ENCODE results near the gene FSCN2.

FSCN2 gene

DNA sequence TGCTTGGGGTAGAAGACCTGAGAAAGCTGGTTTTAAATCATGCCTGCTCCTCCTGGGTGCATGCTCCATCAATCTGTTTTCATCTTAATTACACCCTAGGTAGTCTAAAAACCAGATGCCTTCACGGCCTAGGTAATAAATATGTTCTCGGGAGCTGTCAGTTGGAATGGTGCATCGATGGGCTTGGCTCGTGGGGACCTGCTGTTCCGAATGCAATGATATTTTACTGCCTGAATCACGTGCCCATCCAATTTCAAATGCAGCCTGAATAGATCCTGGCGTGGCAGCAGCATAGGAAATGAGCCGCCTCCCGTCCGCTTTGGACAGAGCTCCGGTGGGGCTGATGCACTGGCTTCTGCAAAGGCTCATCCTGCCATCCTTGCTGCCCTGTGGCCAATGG lies 42.8 kb downstream of the FSCN2 start:
- Mint-ChIP-seq H3K27ac (no peak overlapping the region), H3K4me3 (no peak overlapping the region), H3K9me3 (no peaks in the 10 kb centered on the region), H3K27me3 (no peaks in the 10 kb centered on the region), H3K36me3 (peaks cover 40 to 52% of the 10 kb centered on the region in 2 donors), H3K4me1 (no peaks in the 10 kb centered on the region)
- DNase-seq (no peak), ATAC-seq (replicated peaks) (no peak)

DNA sequence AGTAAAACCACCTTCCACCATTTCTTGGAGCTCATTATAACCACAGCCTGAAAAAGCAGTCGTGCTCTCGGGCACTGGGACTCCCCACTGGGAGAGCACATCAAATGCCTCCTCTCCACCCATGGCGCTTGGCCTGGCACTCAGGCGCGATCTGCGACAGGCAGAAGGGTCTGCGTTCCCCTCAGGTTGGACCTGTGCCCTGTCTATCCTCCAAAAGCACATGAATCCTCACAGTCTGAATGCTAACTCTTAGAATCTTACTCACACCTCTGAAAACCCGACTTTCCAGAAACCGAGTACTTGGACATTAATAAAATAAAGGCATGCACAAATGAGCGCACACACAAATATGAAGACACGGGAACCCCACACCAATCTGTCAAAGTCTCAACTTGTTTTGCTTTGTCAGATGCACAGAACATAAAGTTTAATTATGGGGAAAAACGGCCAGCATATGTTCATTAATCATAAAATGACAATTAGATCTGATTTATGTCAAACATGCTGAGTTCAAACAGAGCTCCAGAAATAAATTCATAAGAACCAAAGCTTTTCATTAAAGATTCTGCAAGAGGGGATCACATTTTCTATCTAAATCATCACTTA lies 44.5 kb downstream of the FSCN2 start:
- ATAC-seq (replicated peaks) (no peak), DNase-seq (no peak)
- no peaks in the 10 kb centered on the region for H3K9me3 Mint-ChIP-seq
- H3K36me3 Mint-ChIP-seq: peaks cover 43 to 60% of the 10 kb centered on the region in 2 donors
- H3K4me3 Mint-ChIP-seq: no peak overlapping the region
- no peaks in the 10 kb centered on the region for H3K27me3 Mint-ChIP-seq
- H3K27ac Mint-ChIP-seq: no peak overlapping the region
- peaks cover 0 to 1% of the 10 kb centered on the region in 2 donors for H3K4me1 Mint-ChIP-seq

DNA sequence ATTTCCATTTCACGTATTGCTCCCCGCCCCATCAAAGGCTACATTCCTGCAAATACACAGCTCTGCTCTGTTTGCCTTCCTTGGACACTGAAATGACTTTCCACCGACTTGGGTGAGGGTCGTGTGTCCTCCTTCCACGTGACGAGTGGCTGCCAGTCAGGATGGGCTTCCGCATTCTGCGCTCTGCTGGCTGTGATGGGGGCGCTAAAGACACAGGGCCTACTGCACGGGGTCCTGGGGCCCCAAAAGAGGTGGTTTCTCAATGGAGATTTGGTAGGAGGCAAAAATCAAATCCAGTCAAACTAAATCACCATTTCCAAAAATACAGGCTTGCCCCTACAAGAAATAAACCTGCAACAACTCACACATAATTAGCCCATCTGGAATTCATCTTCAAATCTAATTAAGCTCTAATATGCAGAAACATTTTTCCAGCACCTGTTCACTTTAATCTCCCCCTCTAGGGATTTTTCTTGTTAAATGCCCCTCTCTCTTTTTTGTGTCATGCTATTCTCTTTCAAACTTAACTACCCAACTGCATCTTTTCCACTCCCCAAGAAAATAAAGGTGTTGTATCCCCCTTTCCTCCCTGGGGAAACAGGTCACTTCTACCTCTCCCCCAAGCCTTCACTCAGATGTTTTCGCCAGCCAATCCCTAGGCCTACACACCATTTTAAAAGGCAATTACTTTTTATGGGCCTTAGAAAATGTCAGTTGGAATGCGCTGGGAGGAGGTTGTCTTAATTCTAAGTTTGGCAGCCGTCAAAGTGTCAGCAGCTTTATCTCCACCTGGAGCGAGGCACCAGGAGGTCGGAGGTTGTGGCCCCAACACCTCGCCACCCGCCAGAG lies 45.8 kb downstream of the FSCN2 start:
- no peak overlapping the region for H3K4me3 Mint-ChIP-seq
- H3K27ac Mint-ChIP-seq: no peak overlapping the region
- H3K27me3 Mint-ChIP-seq: no peaks in the 10 kb centered on the region
- no peaks in the 10 kb centered on the region for H3K9me3 Mint-ChIP-seq
- peaks cover 0 to 8% of the 10 kb centered on the region in 2 donors for H3K4me1 Mint-ChIP-seq
- no peak for DNase-seq
- H3K36me3 Mint-ChIP-seq: peaks cover 44 to 59% of the 10 kb centered on the region in 2 donors
- no peak for ATAC-seq (replicated peaks)

DNA sequence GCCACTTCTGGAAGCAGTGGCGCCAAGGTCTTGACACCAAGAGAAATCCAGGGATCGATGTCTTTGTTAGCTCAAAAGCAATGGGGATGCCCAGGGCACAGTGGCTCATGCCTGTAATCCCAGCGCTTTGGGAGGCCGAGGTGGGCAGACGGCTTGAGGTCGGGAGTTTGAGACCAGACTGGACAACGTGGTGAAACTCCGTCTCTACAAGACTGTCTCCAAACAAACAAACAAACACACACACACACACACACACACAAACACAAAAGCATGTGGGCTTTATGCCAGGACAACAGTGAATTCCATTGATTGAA lies 46.4 kb downstream of the FSCN2 start:
- H3K27ac Mint-ChIP-seq: no peak overlapping the region
- no peaks in the 10 kb centered on the region for H3K9me3 Mint-ChIP-seq
- DNase-seq (no peak), ATAC-seq (replicated peaks) (no peak)
- no peak overlapping the region for H3K4me3 Mint-ChIP-seq
- peaks cover 6 to 11% of the 10 kb centered on the region in 2 donors for H3K4me1 Mint-ChIP-seq
- peaks cover 47 to 64% of the 10 kb centered on the region in 2 donors for H3K36me3 Mint-ChIP-seq
- H3K27me3 Mint-ChIP-seq: no peaks in the 10 kb centered on the region

DNA sequence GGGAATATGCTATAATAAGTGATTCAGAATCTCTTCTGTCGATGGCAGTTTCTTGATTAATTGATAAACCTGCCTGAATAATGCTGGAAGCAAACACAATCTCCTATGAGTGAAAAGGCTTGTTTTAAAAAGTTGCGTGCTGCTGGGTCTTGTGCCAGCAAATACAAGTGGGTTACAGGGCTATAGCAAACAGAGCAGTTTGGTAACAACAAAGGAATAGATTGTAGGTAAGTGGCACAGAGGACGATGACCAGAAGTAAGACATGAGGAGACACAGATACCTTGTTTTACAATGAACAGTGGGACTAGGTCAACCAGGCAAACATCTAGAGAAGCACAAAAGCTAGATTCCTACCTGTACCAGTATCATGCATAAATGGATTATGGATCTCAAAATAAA lies 47.7 kb downstream of the FSCN2 start:
- DNase-seq (no peak), ATAC-seq (replicated peaks) (no peak)
- no peak overlapping the region for H3K4me3 Mint-ChIP-seq
- peaks cover 14 to 18% of the 10 kb centered on the region in 2 donors for H3K4me1 Mint-ChIP-seq
- H3K27me3 Mint-ChIP-seq: no peaks in the 10 kb centered on the region
- no peaks in the 10 kb centered on the region for H3K9me3 Mint-ChIP-seq
- peaks cover 51 to 66% of the 10 kb centered on the region in 2 donors for H3K36me3 Mint-ChIP-seq
- H3K27ac Mint-ChIP-seq: no peak overlapping the region

DNA sequence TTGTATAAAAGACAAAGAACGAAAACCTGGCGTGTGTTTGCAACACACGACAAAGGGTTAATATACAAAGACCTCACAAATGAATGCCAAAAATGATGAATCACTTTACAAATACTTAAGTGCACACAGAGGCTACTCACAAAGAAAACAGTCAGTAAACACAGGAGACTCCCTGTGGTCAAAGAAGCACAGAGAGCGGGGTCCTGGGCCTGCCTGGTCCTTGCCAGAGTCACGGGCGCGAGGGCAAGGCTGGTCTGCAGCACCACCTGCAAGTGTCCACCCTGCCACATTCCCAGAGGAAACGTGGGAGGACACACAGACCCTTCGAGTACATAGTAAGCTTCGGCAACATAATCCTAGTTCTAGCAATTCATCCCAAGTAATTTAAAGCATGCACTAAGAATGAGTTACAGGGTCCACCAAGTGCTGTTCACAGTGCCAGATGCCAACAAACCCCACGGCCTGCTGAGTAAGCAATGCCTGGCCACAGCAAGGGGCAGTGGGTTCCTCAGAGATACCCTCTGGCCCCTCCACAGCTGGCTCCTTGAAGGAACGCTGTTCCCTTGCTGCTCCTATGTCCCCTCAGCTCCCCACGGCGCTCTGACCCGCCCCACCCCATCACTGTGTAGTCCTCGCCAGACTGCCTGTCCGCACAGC lies 48.6 kb downstream of the FSCN2 start:
- Mint-ChIP-seq H3K4me3 (no peak overlapping the region), H3K27ac (no peak overlapping the region), H3K27me3 (no peaks in the 10 kb centered on the region), H3K9me3 (no peaks in the 10 kb centered on the region), H3K4me1 (peaks cover 14 to 18% of the 10 kb centered on the region in 2 donors), H3K36me3 (peaks cover 52 to 67% of the 10 kb centered on the region in 2 donors)
- DNase-seq (no peak), ATAC-seq (replicated peaks) (no peak)

DNA sequence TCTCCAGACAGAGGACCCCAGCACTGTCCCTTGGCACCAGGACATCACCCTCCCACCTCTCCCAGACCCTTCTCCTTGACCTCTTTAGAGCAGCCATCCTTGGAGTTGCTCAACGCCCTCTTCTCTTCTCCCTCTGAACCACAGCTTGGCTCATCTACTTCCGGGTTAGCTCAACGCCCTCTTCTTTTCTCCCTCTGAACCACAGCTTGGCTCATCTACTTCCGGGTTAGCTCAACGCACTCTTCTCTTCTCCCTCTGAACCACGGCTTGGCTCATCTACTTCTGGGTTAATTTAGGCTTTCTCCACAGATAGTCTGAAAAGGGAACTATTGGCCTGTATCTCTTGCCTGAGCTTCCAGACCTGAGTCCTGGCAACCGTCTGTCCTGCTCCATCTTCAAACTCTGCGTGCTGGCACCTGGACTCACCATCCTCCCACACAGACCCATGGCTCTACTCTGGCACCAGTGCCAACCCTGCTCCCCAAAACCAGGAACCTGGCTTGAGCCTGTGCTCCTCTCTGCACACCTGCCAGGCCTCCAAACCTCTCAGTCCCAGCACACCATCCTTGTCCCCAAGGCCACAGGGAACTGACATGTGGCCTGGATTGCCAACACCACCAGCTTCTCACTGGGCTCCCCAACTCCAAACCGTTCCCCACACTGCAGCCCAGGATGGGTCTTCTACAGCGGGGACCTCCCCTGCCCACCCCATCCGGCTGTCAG lies 49.3 kb downstream of the FSCN2 start:
- Mint-ChIP-seq H3K36me3 (peaks cover 56 to 70% of the 10 kb centered on the region in 2 donors), H3K4me1 (peaks cover 14 to 18% of the 10 kb centered on the region in 2 donors), H3K27ac (peak overlapping the region; percentile 65), H3K9me3 (no peaks in the 10 kb centered on the region), H3K27me3 (no peaks in the 10 kb centered on the region), H3K4me3 (no peak overlapping the region)
- no peak for DNase-seq
- no peak for ATAC-seq (replicated peaks)

DNA sequence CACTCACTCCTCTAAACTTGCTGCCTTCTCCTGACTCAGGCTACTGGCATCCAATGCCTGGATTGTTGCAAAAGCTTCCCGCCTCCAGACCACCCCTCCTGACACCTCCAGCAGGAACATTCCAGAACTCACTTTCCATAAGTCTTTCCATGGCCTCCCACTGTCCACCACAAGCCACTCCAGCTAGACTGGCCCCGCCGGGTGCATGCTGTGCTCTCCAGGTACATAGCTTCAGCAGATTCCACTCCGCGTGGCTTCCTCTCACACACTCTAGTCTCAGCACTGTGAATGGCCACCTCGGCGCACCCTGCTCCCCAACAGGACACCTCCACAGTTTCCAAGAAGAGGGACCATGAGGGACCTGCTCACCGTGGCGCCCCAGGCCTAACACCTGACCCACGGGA lies 49.9 kb downstream of the FSCN2 start:
- H3K9me3 Mint-ChIP-seq: no peaks in the 10 kb centered on the region
- ATAC-seq (replicated peaks): no peak
- peaks cover 14 to 18% of the 10 kb centered on the region in 2 donors for H3K4me1 Mint-ChIP-seq
- peaks cover 52 to 68% of the 10 kb centered on the region in 2 donors for H3K36me3 Mint-ChIP-seq
- H3K4me3 Mint-ChIP-seq: no peak overlapping the region
- no peak for DNase-seq
- no peaks in the 10 kb centered on the region for H3K27me3 Mint-ChIP-seq
- no peak overlapping the region for H3K27ac Mint-ChIP-seq

DNA sequence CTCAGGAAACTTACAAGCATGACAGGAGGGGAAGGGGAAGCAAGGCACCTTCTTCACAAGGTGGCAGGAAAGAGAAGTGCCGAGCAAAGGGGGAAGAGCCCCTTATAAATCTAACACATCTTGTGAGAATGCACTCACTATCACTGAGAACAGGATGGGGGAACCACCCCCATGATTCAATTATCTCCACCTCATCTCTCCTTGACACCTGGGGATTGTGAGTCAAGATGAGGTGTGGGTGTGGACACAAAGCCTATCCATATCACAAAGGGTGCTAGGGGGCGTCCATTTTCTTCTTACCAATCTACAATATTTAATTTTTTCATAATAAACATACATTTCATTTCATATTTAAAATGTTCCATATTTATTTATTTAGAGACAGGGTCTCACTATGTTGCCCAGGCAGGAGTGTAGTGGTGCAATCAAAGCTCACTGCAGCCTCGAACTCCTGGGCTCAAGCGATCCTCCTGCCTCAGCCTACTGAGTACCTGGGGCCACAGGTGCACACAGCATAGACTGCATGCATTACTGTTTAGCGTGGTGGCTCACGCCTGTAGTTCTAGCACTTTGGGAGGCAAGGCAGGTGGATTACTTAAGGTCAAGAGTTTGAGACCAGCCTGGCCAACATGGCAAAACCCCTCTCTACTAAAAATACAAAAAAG lies 50.5 kb downstream of the FSCN2 start:
- H3K4me3 Mint-ChIP-seq: no peak overlapping the region
- no peaks in the 10 kb centered on the region for H3K9me3 Mint-ChIP-seq
- H3K27me3 Mint-ChIP-seq: no peaks in the 10 kb centered on the region
- peaks cover 14 to 18% of the 10 kb centered on the region in 2 donors for H3K4me1 Mint-ChIP-seq
- DNase-seq (no peak), ATAC-seq (replicated peaks) (no peak)
- H3K27ac Mint-ChIP-seq: no peak overlapping the region
- peaks cover 55 to 70% of the 10 kb centered on the region in 2 donors for H3K36me3 Mint-ChIP-seq

DNA sequence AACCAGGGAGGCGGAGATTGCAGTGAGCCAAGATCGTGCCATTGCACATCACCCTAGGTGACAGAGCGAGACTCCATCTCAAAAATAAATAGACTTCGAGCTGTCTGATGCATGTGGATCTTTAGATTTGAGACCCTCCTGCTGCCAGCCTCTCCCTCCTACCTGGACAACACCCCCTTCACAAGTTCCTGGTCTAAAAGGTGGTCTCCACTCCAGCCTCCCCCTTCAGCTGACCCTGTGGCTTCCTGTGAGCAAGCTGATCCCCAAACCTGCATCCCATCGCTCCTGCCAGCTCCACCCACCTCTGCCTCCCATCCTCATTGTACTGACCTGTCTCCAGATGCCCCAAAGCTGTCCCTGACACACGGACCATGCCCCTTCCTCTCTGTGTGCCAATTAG lies 51.1 kb downstream of the FSCN2 start:
- no peaks in the 10 kb centered on the region for H3K27me3 Mint-ChIP-seq
- peak overlapping the region; percentile 31 for H3K27ac Mint-ChIP-seq
- DNase-seq (no peak), ATAC-seq (replicated peaks) (no peak)
- no peaks in the 10 kb centered on the region for H3K9me3 Mint-ChIP-seq
- H3K4me3 Mint-ChIP-seq: no peak overlapping the region
- peaks cover 14 to 18% of the 10 kb centered on the region in 2 donors for H3K4me1 Mint-ChIP-seq
- H3K36me3 Mint-ChIP-seq: peaks cover 53 to 70% of the 10 kb centered on the region in 2 donors

DNA sequence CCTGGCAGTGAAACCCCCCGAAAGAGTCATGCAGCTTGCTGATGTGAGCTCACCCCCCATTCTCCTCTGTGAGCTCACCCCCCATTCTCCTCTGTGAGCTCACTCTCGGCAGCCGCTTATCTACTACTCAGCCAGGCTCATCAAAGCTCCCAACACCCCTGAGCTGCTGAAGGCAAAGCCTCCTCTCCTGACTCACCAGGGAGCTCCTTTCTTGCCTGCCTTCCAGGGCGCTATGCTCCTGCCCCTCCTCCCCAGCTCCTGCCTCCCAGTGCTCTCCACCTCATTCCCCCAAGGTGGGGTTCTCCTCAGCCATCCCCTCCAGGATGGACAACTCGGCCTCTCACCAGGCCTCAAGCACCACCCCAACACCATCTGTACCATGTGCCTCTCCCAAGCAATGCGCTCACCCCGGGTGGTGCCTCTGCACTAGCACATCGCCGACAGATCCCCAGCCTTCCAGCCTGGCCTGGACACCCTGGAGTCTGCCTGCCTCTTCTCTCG lies 51.7 kb downstream of the FSCN2 start:
- ATAC-seq (replicated peaks) (no peak), DNase-seq (no peak)
- Mint-ChIP-seq H3K27me3 (no peaks in the 10 kb centered on the region), H3K9me3 (no peaks in the 10 kb centered on the region), H3K4me3 (peak overlapping the region in 1 of 2 donors; percentile 7), H3K27ac (peak overlapping the region; percentile 73), H3K4me1 (peaks cover 14 to 18% of the 10 kb centered on the region in 2 donors), H3K36me3 (peaks cover 52 to 73% of the 10 kb centered on the region in 2 donors)

DNA sequence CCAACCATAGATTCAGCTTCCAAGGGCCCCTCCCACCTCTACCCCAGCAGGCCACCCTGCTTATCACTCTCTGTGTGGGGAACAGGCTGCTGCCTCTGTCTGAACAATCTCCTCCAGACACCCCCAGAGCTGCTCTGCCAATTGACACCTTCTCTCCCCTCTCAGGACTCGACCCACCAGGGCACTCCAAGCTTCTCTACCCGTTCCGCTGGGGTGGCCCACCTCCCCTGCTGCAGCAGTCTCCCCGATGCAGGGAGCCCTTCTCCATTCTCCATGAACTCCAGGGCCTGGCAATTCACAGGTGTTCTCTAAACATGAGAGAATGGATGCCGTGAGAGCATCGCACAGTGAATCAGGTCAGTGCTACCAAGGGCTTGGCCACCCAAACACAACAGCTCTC lies 52.3 kb downstream of the FSCN2 start:
- H3K9me3 Mint-ChIP-seq: no peaks in the 10 kb centered on the region
- H3K27ac Mint-ChIP-seq: peak overlapping the region; percentile 73
- DNase-seq (no peak), ATAC-seq (replicated peaks) (no peak)
- peaks cover 56 to 77% of the 10 kb centered on the region in 2 donors for H3K36me3 Mint-ChIP-seq
- no peaks in the 10 kb centered on the region for H3K27me3 Mint-ChIP-seq
- peaks cover 14 to 18% of the 10 kb centered on the region in 2 donors for H3K4me1 Mint-ChIP-seq
- no peak overlapping the region for H3K4me3 Mint-ChIP-seq

DNA sequence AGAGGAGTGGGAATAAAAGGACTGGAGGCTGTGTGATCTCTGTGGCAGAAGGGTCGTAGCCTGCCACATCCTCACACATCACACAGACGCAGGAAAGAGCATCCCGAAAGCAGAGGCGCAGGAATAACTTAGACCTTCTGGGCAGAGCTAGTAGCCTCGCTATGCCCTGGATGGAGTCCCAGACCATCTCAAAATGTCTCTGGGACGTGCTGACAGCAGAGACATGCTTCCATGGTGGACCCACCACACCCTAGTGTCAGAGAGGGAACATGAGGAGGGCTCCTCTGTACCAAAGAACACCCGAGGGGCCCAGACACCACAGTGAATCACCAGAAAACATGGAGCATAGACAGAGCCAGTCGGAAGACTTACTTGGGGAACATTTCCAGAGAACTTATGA lies 53.6 kb downstream of the FSCN2 start:
- ATAC-seq (replicated peaks) (no peak), DNase-seq (no peak)
- Mint-ChIP-seq H3K9me3 (no peaks in the 10 kb centered on the region), H3K27me3 (no peaks in the 10 kb centered on the region), H3K27ac (no peak overlapping the region), H3K4me1 (peaks cover 14 to 18% of the 10 kb centered on the region in 2 donors), H3K4me3 (no peak overlapping the region), H3K36me3 (peaks cover 65 to 77% of the 10 kb centered on the region in 2 donors)

DNA sequence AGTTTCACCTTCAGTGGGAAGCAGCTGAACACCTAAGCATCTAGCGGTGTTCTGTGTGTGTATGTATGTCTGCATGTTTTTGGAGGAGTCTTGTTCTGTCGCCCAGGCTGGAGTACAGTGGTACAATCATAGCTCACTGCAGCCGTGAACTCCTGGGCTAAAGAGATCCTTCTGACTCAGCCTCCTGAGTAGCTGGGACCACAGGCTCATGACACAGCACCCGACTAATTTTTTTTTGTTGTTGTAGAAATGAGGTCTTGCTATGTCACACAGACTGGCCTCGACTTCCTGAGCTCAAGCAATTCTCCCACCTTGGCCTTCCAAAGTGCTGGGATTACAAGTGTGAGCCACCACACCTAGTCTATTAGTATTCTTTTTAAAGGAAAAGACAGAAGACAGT lies 54.2 kb downstream of the FSCN2 start:
- Mint-ChIP-seq H3K9me3 (no peaks in the 10 kb centered on the region), H3K27ac (no peak overlapping the region), H3K36me3 (peaks cover 64 to 73% of the 10 kb centered on the region in 2 donors), H3K4me3 (no peak overlapping the region), H3K4me1 (peaks cover 14 to 18% of the 10 kb centered on the region in 2 donors), H3K27me3 (no peaks in the 10 kb centered on the region)
- ATAC-seq (replicated peaks) (no peak), DNase-seq (no peak)

Measured in stimulated activated naive B cell treated with anti-CD40 and anti-IgM and Interleukin-4, amounts not matched to agents 10 μg/mL and 1 μg/mL and 100 μg/mL, for 72 hours (primary cell).